ENCODE measurements around the gene FGR.

GRCh38 chr1:27646676-27647075 lies 11.7 kb upstream of the FGR start:
- TF ChIP-seq EZH2 (IDR thresholded peaks at IDR 0.05; ENCODE audit: borderline replicate concordance, low read length): no peak
- no peak for TF ChIP-seq CTCF (conservative IDR thresholded peaks at IDR 0.05 in 1 of 2, IDR thresholded peaks at IDR 0.05 in 1 of 2; ENCODE audit: extremely low read depth in 1 of 2, insufficient read depth in 1 of 2, low read depth in 1 of 2, low read length in 2 of 2)
